IMR-90 (cell line): Measurements from ENCODE around the gene ESPL1. TPM values are rescaled to one million over a fixed set of nuclear protein-coding genes. Genes with fewer than 3 reads are reported as not detected.

ENCODE experiments used
- ATAC-seq: fragments of 200-7000 bp; cut with Tn5 transposase; 2 replicates; pipeline ENCODE4 v1.9.1; 2020; ENCODE audit warnings: low read depth, mild to moderate bottlenecking, moderate library complexity
- BruUV-seq: library from RNA; stranded (reverse); fragments of 400-500 nt; replicated peaks from 2 replicates; lab custom pipeline; 2021; lab: Mats Ljungman, UMichigan
- CTCF ChIA-PET: fragments of 300-600 bp; formaldehyde crosslinking; extraction: SDS; loops from one replicate; lab custom pipeline; 2021; ENCODE audit warnings: antibody characterized with exemption; lab: Yijun Ruan, JAX
- POLR2A ChIA-PET: fragments of 300-600 bp; sonication (Branson Sonifier 250); formaldehyde crosslinking; loops from one replicate; lab custom pipeline; 2022; ENCODE audit warnings: antibody characterized with exemption; ENCODE audit not compliant: unreplicated experiment; lab: Charles Lee
- DNase-seq: peaks from one replicate; pipeline ENCODE4 v3.0.0; 2013
- H2AFZ ChIP-seq: replicated peaks from 2 replicates; pipeline ENCODE3; 2013; ENCODE audit warnings: low read length, mild to moderate bottlenecking; ENCODE audit not compliant: poor library complexity
- H2AK5ac ChIP-seq: 2 replicates; pipeline ENCODE4 v1.6.1; 2013; ENCODE audit warnings: low read depth, low read length, inconsistent platforms
- H2AK9ac ChIP-seq: replicated peaks from 2 replicates; pipeline ENCODE3; 2013; ENCODE audit warnings: mild to moderate bottlenecking, low read depth, low read length, moderate library complexity; ENCODE audit not compliant: poor library complexity
- H2BK120ac ChIP-seq: 2 replicates; pipeline ENCODE4 v1.6.1; 2013; ENCODE audit warnings: low read depth, low read length, inconsistent platforms
- H2BK15ac ChIP-seq: 3 replicates; pipeline ENCODE4 v1.6.1; 2013; ENCODE audit warnings: low read depth, low read length, inconsistent platforms
- H2BK20ac ChIP-seq: 2 replicates; pipeline ENCODE4 v1.6.1; 2013; ENCODE audit warnings: low read depth, mild to moderate bottlenecking, inconsistent platforms, low read length, moderate library complexity
- H2BK5ac ChIP-seq: 2 replicates; pipeline ENCODE4 v1.6.1; 2013; ENCODE audit warnings: mild to moderate bottlenecking, low read depth, low read length, inconsistent platforms; ENCODE audit not compliant: poor library complexity, severe bottlenecking
- H3K14ac ChIP-seq: replicated peaks from 2 replicates; pipeline ENCODE4 v1.6.1; 2013; ENCODE audit warnings: low read depth, low read length, inconsistent platforms
- H3K18ac ChIP-seq: 2 replicates; pipeline ENCODE4 v1.6.1; 2013; ENCODE audit warnings: low read depth, low read length, control low read depth
- H3K23ac ChIP-seq: 2 replicates; pipeline ENCODE4 v1.6.1; 2013; ENCODE audit warnings: low read depth, low read length, inconsistent platforms
- H3K27ac ChIP-seq: 2 replicates; pipeline ENCODE4 v1.5.1; 2013; ENCODE audit warnings: mild to moderate bottlenecking, control low read depth, low read length; ENCODE audit not compliant: insufficient read depth
- H3K27me3 ChIP-seq: 2 replicates; pipeline ENCODE4 v1.6.1; 2013; ENCODE audit warnings: low read length; ENCODE audit not compliant: control insufficient read depth, insufficient read depth
- H3K36me3 ChIP-seq: 2 replicates; pipeline ENCODE4 v1.6.1; 2013; ENCODE audit warnings: low read length, mixed read lengths; ENCODE audit not compliant: control insufficient read depth, insufficient read depth
- H3K4ac ChIP-seq: 2 replicates; pipeline ENCODE4 v1.6.1; 2013; ENCODE audit warnings: low read depth, low read length, inconsistent platforms
- H3K4me1 ChIP-seq: 2 replicates; pipeline ENCODE4 v1.6.1; 2013; ENCODE audit warnings: low read length, mixed read lengths; ENCODE audit not compliant: control insufficient read depth, insufficient read depth
- H3K4me2 ChIP-seq: 2 replicates; pipeline ENCODE4 v1.6.1; 2013; ENCODE audit warnings: low read depth, mild to moderate bottlenecking, control low read depth, low read length, moderate library complexity
- H3K4me3 ChIP-seq: 2 replicates; pipeline ENCODE4 v1.5.1; 2013; ENCODE audit warnings: low read depth, mild to moderate bottlenecking, control low read depth, low read length, moderate library complexity; ENCODE audit not compliant: insufficient read depth
- H3K56ac ChIP-seq: 2 replicates; pipeline ENCODE4 v1.6.1; 2013; ENCODE audit warnings: low read length, inconsistent platforms; ENCODE audit not compliant: insufficient read depth; ENCODE audit errors: extremely low read depth
- H3K79me1 ChIP-seq, 2 experiments: 2 replicates each; pipeline ENCODE4 v1.6.1; 2013; ENCODE audit warnings: low read length in 2 of 2, inconsistent platforms in 1 of 2, low read depth in 1 of 2
- H3K9ac ChIP-seq: 2 replicates; pipeline ENCODE4 v1.6.1; 2013; ENCODE audit warnings: low read depth, low read length, control low read depth
- H3K9me1 ChIP-seq: 2 replicates; pipeline ENCODE4 v1.6.1; 2013; ENCODE audit warnings: low read length, inconsistent platforms; ENCODE audit not compliant: insufficient read depth
- H3K9me3 ChIP-seq: 2 replicates; pipeline ENCODE4 v1.6.1; 2013; ENCODE audit warnings: low read length; ENCODE audit not compliant: control insufficient read depth, insufficient read depth
- H4K20me1 ChIP-seq: 2 replicates; pipeline ENCODE4 v1.6.1; 2013; ENCODE audit warnings: low read length, inconsistent platforms; ENCODE audit not compliant: insufficient read depth
- H4K5ac ChIP-seq: 2 replicates; pipeline ENCODE4 v1.6.1; 2013; ENCODE audit warnings: mild to moderate bottlenecking, low read depth, low read length, control low read depth
- H4K8ac ChIP-seq, 2 experiments: 2 replicates each; pipeline ENCODE4 v1.6.1; 2013; ENCODE audit warnings: low read depth in 2 of 2, low read length in 2 of 2, control low read depth in 1 of 2, inconsistent platforms in 1 of 2
- H4K91ac ChIP-seq: 2 replicates; pipeline ENCODE4 v1.6.1; 2013; ENCODE audit warnings: low read depth, low read length, inconsistent platforms; ENCODE audit not compliant: insufficient read depth
- CEBPB ChIP-seq: IDR thresholded peaks from 2 replicates; pipeline ENCODE4 v1.6.1; 2012; ENCODE audit warnings: low read depth, low read length, improper control_type of control experiment
- CHD1 ChIP-seq: IDR thresholded peaks from 2 replicates; pipeline ENCODE4 v1.6.1; 2012; ENCODE audit warnings: low read depth, low read length, improper control_type of control experiment
- MAZ ChIP-seq: IDR thresholded peaks from 2 replicates; pipeline ENCODE4 v1.6.1; 2012; ENCODE audit warnings: low read depth, mild to moderate bottlenecking, low read length, improper control_type of control experiment, moderate library complexity, borderline replicate concordance
- WGBS, 2 experiments: methylation state at CpG; one replicate each; pipeline versions ENCODE4 v1.1.5 to v1.1.7; 2013; ENCODE audit warnings: missing lambda C conversion rate in 2 of 2; ENCODE audit not compliant: insufficient read length in 1 of 2; ENCODE audit errors: extremely low coverage in 2 of 2; 5-methylcytosine and 5-hydroxymethylcytosine counted together
- dilution Hi-C: fragments of 300-500 bp; cut with HindIII; formaldehyde crosslinking; loops from one replicate; pipeline ENCODE4 v1.14.3; 2018; ENCODE audit warnings: low sequenced_read_pairs; ENCODE audit not compliant: unreplicated experiment
- in situ Hi-C: fragments of 300-500 bp; cut with MboI; formaldehyde crosslinking; loops from 3 replicates; pipeline ENCODE4 v1.14.3; 2019; ENCODE audit warnings: low sequenced_read_pairs, inconsistent platforms, mixed read lengths
- intact Hi-C: fragments of 100-400 bp; cut with micrococcal nuclease; formaldehyde crosslinking; loops from 2 replicates; pipeline ENCODE4 v1.10.0; 2022
- polyA plus RNA-seq, 3 experiments: library from polyadenylated mRNA; depleted of rRNA; stranded (reverse); fragments of >200 nt; gene quantifications; 2 replicates each; pipeline ENCODE4 v1.2.3, GENCODE V29; 2012; ENCODE audit warnings: low replicate concordance in 1 of 3
- total RNA-seq: library from RNA; depleted of rRNA; stranded (reverse); fragments of >200 nt; gene quantifications from 2 replicates; pipeline ENCODE4 v1.2.3, GENCODE V29; 2012

ESPL1 gene
- total and polyA plus RNA-seq, 2 of the 4 experiments (the other 2 are of a cell fraction): 6.5 to 9.2 TPM

GRCh38 chr12:53223389-53224060 lies 44.6 kb upstream of the ESPL1 start:
- Histone ChIP-seq H3K9ac (peak overlapping the region; percentile 90), H3K36me3 (peaks cover 4% of the 10 kb centered on the region; the same call in 1 of the 2 replicates), H3K4ac (peak overlapping the region; percentile 98), H3K4me2 (peak overlapping the region; percentile 63), H2BK20ac (peak overlapping the region; percentile 61), H3K27me3 (no peaks in the 10 kb centered on the region), H3K4me1 (peaks cover 32% of the 10 kb centered on the region), H4K91ac (peak overlapping the region; percentile 88), H4K5ac (peak overlapping the region; percentile 92), H3K9me3 (no peaks in the 10 kb centered on the region), H2BK15ac (peak overlapping the region; percentile 89; the same call in 2 of the 3 replicates), H3K56ac (peak overlapping the region; percentile 77), H3K23ac (peak overlapping the region; percentile 95), H3K14ac (peak overlapping the region; percentile 95), H2AFZ (peak overlapping the region; percentile 80), H2BK5ac (peak overlapping the region; percentile 98), H4K8ac (peak overlapping the region; percentile 73 to 98), H4K20me1 (peaks cover 4% of the 10 kb centered on the region), H3K27ac (peak overlapping the region; percentile 93), H3K79me1 (peaks cover 0 to 52% of the 10 kb centered on the region in 2 experiments; a peak in 3 of 4 replicates), H3K4me3 (no peak overlapping the region), H2AK9ac (peak overlapping the region; percentile 94), H2AK5ac (peak overlapping the region; percentile 92), H3K9me1 (peaks cover 26% of the 10 kb centered on the region), H3K18ac (peak overlapping the region; percentile 73), H2BK120ac (peak overlapping the region; percentile 90)
- intact Hi-C loops (loop anchor here (1.0 kb wide), 1 partner anchor 8 kb away; no protein-coding TSS in a partner anchor), in situ Hi-C loops (no loop called here), dilution Hi-C loops (no loop called here)
- no TSS peak for BruUV-seq
- POLR2A ChIA-PET: interaction anchor here (0.6 to 0.9 kb wide), 2 partner anchors 8 to 75 kb away, joined by 3 read pairs; no protein-coding TSS in a partner anchor
- DNase-seq (peak; percentile 60), ATAC-seq (no peak)
- no CpG with 5 or more reads among the region's 16 CpGs for WGBS, 2 experiments
- CTCF ChIA-PET: no interaction called here
- TF ChIP-seq CHD1: no peak
- peak; percentile 40; the same call in 1 of the 2 replicates for TF ChIP-seq MAZ
- TF ChIP-seq CEBPB: peak; percentile 26; the same call in 1 of the 2 replicates
